Measurements from ENCODE around the gene CPSF4. TPM values are rescaled to one million over a fixed set of nuclear protein-coding genes. Genes with fewer than 3 reads are reported as not detected.

The CPSF4 gene
- 10 to 100 TPM; 30.6 to 33.1 (median 32.7) TPM for total RNA-seq

GRCh38 chr7:99438573-99439480 is at the start of gene CPSF4, which contains the start of gene PTCD1:
Gene CPSF4, plus strand, starts transcription at chr7:99438943. Its CDS starts 140 bp downstream, at chr7:99439083.
Gene PTCD1, minus strand, starts transcription at chr7:99438798. Its CDS starts 3,556 bp downstream, at chr7:99435242.
- Histone ChIP-seq H3K4me1 (peaks cover 15 to 16% of the 10 kb centered on the region in 2 donors), H3K36me3 (peaks cover 9 to 10% of the 10 kb centered on the region in 2 donors), H3K27ac (peak within 1 kb of the TSS; percentile 77 to 86 (median 85)), H3K9me3 (no peaks in the 10 kb centered on the region), H3K4me3 (replicated peaks in 1 of 3) (peak within 1 kb of the TSS; percentile 74 to 96 (median 84)), H3K27me3 (no peaks in the 10 kb centered on the region)
- DNase-seq = peak; percentile 96 to 98
- TF ChIP-seq POLR2A (IDR thresholded peaks at IDR 0.05) (peak in 1 of 2 donors; percentile 59), CTCF (IDR thresholded peaks at IDR 0.05) (peak in 1 of 6 experiments; percentile 29)
- intact Hi-C loops (cut with DNase I) = no loop called here
- WGBS, 2 donors = 0 to 1% methylated on average over 31 to 47 of the region's 89 CpGs

- H3K36me3 ChIP-seq = peaks cover 46 to 57% of the 10 kb centered on the region in 2 donors
These were observed 49.0 kb upstream of the CPSF4 start for GRCh38 chr7:99389772-99390171.

GRCh38 chr7:99390941-99391602 is 47.7 kb upstream of the CPSF4 start:
- 90 to 97% methylated on average over 15 to 23 of the region's 23 CpGs for WGBS, 2 donors
- TF ChIP-seq POLR2A (IDR thresholded peaks at IDR 0.05) (no peak), CTCF (IDR thresholded peaks at IDR 0.05) (no peak)
- DNase-seq = no peak
- Histone ChIP-seq H3K27me3 (no peaks in the 10 kb centered on the region), H3K4me3 (replicated peaks in 1 of 3) (no peak overlapping the region), H3K4me1 (peaks cover 6 to 12% of the 10 kb centered on the region in 2 donors), H3K36me3 (peaks cover 55 to 56% of the 10 kb centered on the region in 2 donors), H3K9me3 (no peaks in the 10 kb centered on the region), H3K27ac (no peak overlapping the region)
- intact Hi-C loops (cut with DNase I) = no loop called here

More at GRCh38 chr7:99389772-99390171, 49.0 kb upstream of the CPSF4 start:
- WGBS, 2 donors = 94 to 95% methylated on average over 7 to 11 of the region's 13 CpGs
- no peak for TF ChIP-seq CTCF (IDR thresholded peaks at IDR 0.05)
- TF ChIP-seq POLR2A (IDR thresholded peaks at IDR 0.05) = no peak
- H3K9me3 ChIP-seq = no peaks in the 10 kb centered on the region
- intact Hi-C loops (cut with DNase I) = no loop called here
- no peak overlapping the region for H3K4me3 ChIP-seq (replicated peaks in 1 of 3)
- H3K27ac ChIP-seq = no peak overlapping the region
- peaks cover 6 to 12% of the 10 kb centered on the region in 2 donors for H3K4me1 ChIP-seq
- no peak for DNase-seq
- H3K27me3 ChIP-seq = no peaks in the 10 kb centered on the region

- intact Hi-C loops (cut with DNase I) = no loop called here
- TF ChIP-seq POLR2A (IDR thresholded peaks at IDR 0.05) (no peak), CTCF (IDR thresholded peaks at IDR 0.05) (no peak)
- Histone ChIP-seq H3K4me3 (replicated peaks in 1 of 3) (no peak overlapping the region), H3K9me3 (no peaks in the 10 kb centered on the region), H3K27me3 (no peaks in the 10 kb centered on the region), H3K36me3 (peaks cover 54 to 56% of the 10 kb centered on the region in 2 donors), H3K4me1 (peaks cover 6 to 12% of the 10 kb centered on the region in 2 donors), H3K27ac (no peak overlapping the region)
- 89 to 90% methylated on average over 8 of the region's 8 CpGs for WGBS, 2 donors
- DNase-seq = no peak
These were observed 46.7 kb upstream of the CPSF4 start for GRCh38 chr7:99392046-99392445.

Measured in thyroid gland (tissue), 4 donors.